WI38 (cell line): ENCODE results near the gene AKAP13.
"Not testable (repeated sequence)": the region's sequence is repeated elsewhere in the genome, so short reads cannot be mapped to it uniquely, and the experiment has no call there.

Experiments
- H3K4me3 ChIP-seq: 2 replicates; pipeline ENCODE4 v1.5.1; 2011; ENCODE audit warnings: low read depth, mild to moderate bottlenecking, control low read depth, low read length
- TF ChIP-seq, protein P1 (sequence below): IDR thresholded peaks from 2 replicates; pipeline ENCODE4 v1.5.1; 2012; ENCODE audit warnings: low read depth, mild to moderate bottlenecking, control low read depth, low read length

Gene AKAP13

DNA sequence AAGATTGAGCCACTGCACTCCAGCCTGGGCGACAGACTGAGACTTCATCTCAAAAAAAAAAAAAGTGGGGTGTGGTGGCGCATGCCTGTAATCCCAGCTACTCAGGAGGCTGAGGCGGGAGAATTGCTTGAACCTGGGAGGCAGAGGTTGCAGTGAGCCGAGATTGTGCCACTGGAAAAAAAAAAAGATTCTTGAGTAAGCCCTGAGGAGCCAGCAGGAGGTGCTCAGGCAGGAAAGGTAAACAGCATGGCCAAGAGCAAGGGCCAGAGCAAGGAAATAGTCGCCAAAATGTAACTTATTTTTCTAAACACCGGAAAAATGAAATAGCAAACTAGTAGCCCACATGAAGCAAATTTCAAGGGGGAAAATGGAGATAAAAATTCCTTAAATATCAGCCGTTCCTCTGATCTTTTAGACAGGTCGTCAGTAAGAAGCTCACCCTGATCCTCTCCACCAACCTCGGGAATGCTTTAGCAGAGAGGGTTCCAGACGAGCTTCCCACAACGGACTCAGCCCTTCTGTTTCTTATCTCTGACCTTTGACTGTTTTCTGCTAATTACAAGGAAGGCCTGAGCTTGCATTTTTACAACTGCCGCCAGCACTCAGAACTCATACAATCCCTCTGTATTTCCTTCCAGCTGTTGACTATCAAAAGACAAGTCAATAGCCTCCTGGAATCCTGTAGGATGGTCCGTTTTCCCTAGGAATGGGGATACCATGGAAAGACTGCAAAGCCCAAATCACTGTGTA, 45.0 kb upstream of the AKAP13 start:
- no peak overlapping the region for H3K4me3 ChIP-seq
- TF ChIP-seq, protein P1, sequence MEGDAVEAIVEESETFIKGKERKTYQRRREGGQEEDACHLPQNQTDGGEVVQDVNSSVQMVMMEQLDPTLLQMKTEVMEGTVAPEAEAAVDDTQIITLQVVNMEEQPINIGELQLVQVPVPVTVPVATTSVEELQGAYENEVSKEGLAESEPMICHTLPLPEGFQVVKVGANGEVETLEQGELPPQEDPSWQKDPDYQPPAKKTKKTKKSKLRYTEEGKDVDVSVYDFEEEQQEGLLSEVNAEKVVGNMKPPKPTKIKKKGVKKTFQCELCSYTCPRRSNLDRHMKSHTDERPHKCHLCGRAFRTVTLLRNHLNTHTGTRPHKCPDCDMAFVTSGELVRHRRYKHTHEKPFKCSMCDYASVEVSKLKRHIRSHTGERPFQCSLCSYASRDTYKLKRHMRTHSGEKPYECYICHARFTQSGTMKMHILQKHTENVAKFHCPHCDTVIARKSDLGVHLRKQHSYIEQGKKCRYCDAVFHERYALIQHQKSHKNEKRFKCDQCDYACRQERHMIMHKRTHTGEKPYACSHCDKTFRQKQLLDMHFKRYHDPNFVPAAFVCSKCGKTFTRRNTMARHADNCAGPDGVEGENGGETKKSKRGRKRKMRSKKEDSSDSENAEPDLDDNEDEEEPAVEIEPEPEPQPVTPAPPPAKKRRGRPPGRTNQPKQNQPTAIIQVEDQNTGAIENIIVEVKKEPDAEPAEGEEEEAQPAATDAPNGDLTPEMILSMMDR: no peak

DNA sequence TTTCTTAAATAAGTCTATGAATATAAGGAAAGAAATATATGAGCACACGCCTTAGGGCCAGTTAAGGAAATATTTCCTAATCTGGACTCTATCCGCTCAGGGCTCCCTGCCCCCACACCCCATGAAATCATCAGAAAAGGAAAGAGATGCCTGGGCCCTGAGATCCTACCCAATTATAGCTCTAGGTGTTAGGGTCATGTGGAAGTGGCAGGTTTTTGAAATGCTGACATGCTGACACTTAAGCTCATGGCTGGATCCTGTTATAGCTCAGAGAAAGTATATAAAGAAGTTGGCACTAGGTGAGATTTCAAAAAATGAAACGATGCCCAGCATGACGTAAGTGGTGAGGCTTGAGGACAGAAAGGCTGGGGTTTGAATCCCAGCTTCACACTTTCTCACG, 43.5 kb upstream of the AKAP13 start:
- TF ChIP-seq, protein P1: no peak
- no peak overlapping the region for H3K4me3 ChIP-seq

DNA sequence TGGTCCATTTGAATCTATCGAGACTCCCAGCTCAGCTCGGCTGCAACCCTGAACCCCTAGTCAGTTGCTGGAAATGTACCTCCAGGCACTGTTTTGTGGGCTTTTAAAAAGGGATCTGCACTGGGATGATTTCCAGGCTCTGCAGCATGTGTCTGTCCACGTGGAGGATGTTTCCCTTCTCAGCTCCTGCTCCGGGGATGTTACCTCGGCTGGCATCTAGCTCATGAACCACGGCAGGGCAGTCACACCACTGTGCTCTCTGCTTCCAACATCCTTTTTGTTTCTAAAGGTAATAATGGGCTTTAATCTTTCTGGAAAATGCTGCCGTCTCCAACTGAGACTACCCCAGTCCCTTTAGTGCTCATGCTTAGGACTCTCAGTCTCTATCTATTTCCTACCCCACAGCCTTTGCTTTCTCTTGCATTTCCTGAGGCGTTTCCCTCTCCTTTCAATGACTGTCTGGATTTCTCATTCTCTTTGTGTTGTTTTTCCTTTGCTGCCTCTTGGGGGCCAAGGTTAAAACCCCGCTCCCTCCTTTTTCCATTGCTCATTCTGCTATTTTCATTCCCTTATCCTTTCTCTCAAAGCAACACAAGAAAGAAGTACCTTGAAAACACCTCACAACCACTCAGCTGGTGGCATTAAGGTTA, 42.9 kb upstream of the AKAP13 start:
- H3K4me3 ChIP-seq: no peak overlapping the region
- TF ChIP-seq, protein P1: no peak

DNA sequence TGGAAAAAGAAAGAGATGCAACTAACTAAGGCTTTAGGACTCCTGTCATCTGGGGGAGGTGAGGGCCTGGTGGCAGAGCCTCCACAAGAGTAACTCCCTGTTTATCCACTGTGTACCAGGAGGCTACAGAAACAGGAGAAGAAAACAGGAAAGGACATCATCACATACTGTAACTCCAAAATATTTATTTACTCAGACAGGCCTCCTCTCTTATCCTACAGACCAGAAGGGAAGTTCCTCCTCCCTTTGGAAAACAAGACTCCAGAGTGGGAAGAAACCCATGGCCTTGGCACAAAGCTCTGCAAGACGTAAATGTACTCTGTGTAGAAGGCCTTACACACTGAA, 40.1 kb upstream of the AKAP13 start:
- TF ChIP-seq, protein P1: no peak
- H3K4me3 ChIP-seq: no peak overlapping the region

DNA sequence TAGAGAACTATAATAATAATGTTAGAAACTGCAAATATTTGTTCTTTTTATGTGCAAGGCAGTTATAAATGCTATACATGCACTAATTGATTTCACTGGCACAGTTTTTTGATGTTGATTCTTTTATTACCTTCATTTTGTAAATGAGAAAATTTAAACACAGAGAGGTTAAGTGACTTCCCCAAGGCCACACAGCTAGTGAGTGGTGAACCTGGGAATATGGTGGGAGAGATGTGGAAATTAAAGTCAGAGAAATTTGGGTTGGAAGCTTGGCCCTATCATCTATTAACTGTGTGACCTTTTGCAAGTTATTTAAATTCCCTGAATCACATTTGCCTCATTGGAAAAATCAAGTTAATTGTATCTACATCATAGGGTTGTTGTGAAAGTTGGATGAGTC, 39.6 kb upstream of the AKAP13 start:
- no peak overlapping the region for H3K4me3 ChIP-seq
- TF ChIP-seq, protein P1: no peak

DNA sequence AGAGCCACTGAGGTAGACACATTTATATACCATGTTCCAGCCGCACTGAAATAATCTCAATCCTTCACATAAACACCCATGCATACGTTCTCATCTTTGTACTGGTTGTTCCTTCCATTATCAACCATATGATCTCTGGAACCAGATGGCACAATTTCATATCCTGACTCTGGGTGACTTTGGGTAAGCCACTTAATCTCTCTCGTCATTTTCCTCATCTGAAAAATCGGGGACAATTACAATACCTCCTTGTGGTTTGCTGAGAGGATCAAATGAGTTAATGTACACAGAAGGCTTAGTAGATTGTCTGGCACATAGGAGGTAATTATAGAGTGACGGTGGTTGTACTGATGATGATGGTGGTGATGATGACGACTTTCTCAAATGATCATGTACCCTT, 38.2 kb upstream of the AKAP13 start:
- H3K4me3 ChIP-seq: not testable (repeated sequence)

DNA sequence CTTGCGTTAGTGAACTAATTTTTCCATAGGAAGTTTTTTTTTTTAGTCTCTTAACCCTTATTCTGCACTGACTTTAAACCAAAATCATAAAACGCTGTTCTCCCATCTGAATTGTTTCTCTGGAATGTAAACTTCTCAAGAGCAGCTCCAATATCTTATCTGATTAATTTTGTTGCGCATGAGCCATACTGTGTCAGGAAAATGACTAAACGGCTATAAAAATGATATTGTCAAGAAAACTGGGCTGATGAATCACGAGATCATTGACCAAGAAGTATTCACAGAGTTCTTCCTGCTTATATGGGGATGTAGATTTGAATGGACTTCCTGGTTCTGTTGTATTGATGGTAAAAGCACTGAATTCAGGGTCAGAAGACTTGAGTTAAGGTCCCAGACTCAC, 37.0 kb upstream of the AKAP13 start:
- H3K4me3 ChIP-seq: not testable (repeated sequence)

DNA sequence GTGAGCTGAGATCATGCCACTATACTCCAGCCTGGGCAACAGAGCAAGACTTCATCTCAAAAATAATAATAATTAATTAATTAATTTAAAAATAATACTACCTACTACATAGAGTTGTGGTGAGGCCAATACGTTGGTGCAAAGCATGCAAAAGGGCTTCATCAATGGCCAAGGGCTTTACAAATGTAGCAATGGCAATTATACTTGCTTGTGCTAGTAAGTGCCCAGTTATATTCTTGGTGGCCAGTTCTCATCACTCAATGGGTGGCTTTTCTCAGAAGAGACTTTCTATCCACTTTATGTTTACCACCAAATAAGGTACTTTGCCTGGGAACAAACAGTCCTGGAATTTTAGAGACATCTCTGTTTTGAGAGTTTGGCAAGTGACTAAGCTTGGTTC, 36.2 kb upstream of the AKAP13 start:
- not testable (repeated sequence) for H3K4me3 ChIP-seq

DNA sequence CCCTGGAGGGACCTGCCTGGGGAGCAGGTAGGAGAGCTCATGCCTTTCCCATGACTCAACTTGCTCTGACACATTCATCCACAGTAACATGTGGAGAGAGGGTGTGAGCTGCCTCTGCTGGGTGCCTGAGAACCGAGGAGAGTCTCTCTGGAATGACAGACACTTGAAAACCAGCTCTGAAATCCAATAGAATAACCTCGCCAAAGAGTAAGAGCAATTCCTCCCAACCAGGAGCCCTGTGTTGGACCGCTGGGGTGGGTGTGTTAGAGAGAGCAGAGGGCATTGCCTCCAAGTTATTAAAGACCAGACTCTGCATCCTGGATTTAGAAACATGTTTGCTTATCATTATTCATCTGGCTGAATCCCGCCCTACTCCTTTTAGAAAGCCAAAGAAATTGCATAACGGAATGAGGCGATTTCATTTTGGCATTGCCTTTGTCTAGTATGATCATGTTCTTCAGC, 35.7 kb upstream of the AKAP13 start:
- not testable (repeated sequence) for H3K4me3 ChIP-seq

DNA sequence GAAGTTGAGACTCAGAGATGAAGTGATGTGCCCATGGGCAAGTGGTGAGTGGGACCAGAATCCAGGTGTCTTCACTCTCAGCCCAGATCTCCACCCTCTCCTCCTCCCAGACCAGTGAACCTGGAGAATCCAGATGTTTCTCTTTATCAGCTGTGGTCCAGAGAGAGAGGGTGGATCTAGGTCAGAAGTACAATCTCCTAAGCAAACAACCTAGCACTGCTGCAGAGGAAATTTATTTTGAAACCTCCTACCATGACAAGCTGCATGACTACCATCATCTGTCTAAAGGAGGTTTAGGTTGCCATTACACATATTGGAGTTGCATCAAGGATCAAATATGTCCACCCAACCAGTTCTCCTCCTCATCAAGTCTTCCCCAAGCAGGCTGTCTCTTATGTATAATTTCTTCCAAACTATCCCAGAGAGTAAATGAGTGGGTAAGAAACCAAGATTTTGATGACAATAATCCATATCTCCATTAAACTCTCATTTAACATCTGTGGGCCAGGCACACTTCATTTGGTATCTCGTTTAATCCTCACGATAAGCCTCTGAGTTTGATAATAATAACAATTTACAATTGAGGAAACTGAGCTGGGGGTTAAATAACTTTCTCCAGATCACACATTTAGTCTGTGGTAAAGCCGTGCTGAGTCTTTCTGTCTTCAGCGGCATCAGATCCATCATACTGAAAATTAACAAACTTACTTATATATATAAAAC, 35.0 kb upstream of the AKAP13 start:
- not testable (repeated sequence) for H3K4me3 ChIP-seq

DNA sequence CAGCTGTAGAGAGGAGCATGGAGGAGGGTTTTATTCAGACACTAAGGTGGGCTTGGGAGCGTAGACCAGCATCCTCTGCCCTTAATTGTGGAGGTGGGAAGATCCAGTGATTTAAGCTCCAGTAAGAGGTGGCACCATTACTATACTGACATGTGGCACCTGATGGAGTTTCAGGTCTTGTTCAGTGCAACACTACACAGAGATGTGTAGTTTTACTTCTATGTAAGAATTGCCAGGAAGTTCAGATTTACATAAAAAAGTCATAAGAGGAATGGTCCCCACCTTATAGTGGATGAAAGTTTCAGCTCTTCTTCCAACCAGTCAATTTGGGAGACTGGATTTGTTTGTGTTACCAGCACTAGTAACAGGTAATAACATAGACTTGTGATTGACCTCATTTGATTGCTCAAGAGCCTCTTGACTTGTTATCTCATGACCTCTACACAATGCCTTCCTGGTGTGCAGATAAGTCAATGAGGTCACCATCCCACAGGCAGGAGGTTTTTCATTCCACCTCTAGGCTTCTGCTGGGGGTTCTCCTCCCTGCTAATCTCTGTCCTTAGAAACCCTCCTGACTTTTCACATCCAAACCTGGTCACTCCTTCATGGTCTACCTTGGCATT, 33.8 kb upstream of the AKAP13 start:
- H3K4me3 ChIP-seq: not testable (repeated sequence)

DNA sequence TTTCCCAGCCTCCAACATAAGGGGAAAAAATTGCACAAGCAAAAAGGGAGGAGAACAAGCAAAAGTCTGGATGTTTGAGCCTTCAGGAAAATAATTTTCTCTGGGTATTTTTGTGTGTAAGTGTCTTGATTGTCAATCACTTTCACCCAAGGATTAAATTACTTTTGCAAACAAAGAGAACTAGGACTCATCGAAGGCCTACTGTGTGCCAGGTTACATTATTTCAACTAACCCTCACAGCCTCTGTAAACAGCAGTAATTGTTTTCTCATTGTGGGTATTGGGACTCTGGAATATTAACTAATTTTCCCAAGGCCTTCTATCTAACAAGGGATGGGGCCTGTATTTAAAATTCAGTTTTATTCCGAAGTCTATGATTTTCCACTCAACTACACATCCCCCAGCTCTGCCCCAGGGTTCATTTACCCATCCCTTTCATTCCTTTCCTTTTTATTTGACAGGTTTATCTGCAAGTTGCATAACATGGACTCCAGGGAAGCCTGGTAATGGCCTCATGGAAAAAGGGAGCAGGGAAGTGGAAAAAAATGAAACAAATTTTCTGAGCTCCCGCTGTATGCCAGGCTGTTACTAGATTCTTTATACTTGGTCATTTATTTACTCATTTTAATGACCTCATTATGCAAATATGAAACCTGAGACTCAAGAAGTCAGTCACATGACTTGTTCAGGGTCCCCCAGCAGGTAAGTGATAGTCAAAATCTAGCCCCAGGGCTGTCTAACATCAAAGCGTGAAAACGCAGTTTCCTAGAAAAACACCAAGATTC, 32.9 kb upstream of the AKAP13 start:
- not testable (repeated sequence) for H3K4me3 ChIP-seq
